ENCODE measurements around the gene RPL41. TPM values are rescaled to one million over a fixed set of nuclear protein-coding genes. Genes with fewer than 3 reads are reported as not detected.

RPL41 gene
- polyA plus RNA-seq, 1 experiment = 7,461 TPM

GRCh38 chr12:56102683-56103065 lies 13.8 kb upstream of the RPL41 start:
- H3K27ac ChIP-seq (ENCODE audit: low read depth, low read length) = no peak overlapping the region
- peaks cover 4% of the 10 kb centered on the region for H3K27me3 ChIP-seq (ENCODE audit: control insufficient read depth, insufficient read depth, low read length)
- no peak for TF ChIP-seq CTCF (IDR thresholded peaks at IDR 0.05; ENCODE audit: low read depth, low read length)
- H3K4me3 ChIP-seq (ENCODE audit: low read depth, low read length) = no peak overlapping the region
- peaks cover 6% of the 10 kb centered on the region; the same call in 1 of the 2 replicates for H3K9me3 ChIP-seq (ENCODE audit: control insufficient read depth, insufficient read depth, low read length)
- CTCF ChIA-PET = interaction anchor here (1.0 to 2.2 kb wide), 4 partner anchors 51 to 364 kb away, joined by 4 to 9 read pairs (median 6); no protein-coding TSS in a partner anchor
- DNase-seq (ENCODE audit: low read depth, low spot score) = no peak
- POLR2A ChIA-PET = no interaction called here

- Histone ChIP-seq H3K27ac (ENCODE audit: low read depth, low read length) (no peak overlapping the region), H3K4me3 (ENCODE audit: low read depth, low read length) (peak overlapping the region; percentile 92), H3K9me3 (ENCODE audit: control insufficient read depth, insufficient read depth, low read length) (peaks cover 6% of the 10 kb centered on the region; the same call in 1 of the 2 replicates), H3K27me3 (ENCODE audit: control insufficient read depth, insufficient read depth, low read length) (peaks cover 4% of the 10 kb centered on the region)
- CTCF ChIA-PET = interaction anchor here (1.0 to 2.2 kb wide), 6 partner anchors 16 to 365 kb away, joined by 4 to 12 read pairs (median 6); partner anchors contain the start of gene ZC3H10
- DNase-seq (ENCODE audit: low read depth, low spot score) = no peak
- POLR2A ChIA-PET = interaction anchor here (3.3 kb wide), 1 partner anchor 14 kb away, joined by 42 read pairs; the partner anchor contains the start of genes RPL41 and ZC3H10
- no peak for TF ChIP-seq CTCF (IDR thresholded peaks at IDR 0.05; ENCODE audit: low read depth, low read length)
These were observed 13.2 kb upstream of the RPL41 start for GRCh38 chr12:56103066-56103711.

GRCh38 chr12:56103823-56104108 lies 12.7 kb upstream of the RPL41 start:
- TF ChIP-seq CTCF (IDR thresholded peaks at IDR 0.05; ENCODE audit: low read depth, low read length) = no peak
- Histone ChIP-seq H3K27me3 (ENCODE audit: control insufficient read depth, insufficient read depth, low read length) (peaks cover 4% of the 10 kb centered on the region), H3K9me3 (ENCODE audit: control insufficient read depth, insufficient read depth, low read length) (peaks cover 6% of the 10 kb centered on the region; the same call in 1 of the 2 replicates), H3K4me3 (ENCODE audit: low read depth, low read length) (peak overlapping the region; percentile 92), H3K27ac (ENCODE audit: low read depth, low read length) (peak overlapping the region; percentile 21)
- ChIA-PET CTCF (interaction anchor here (0.5 to 2.2 kb wide), 7 partner anchors 15 to 1540 kb away, joined by 3 to 12 read pairs (median 4); partner anchors contain the start of gene ZC3H10), POLR2A (interaction anchor here (0.6 to 3.3 kb wide), 23 partner anchors 9 to 374 kb away, joined by 3 to 42 read pairs (median 4); partner anchors contain the start of genes ERBB3, ESYT1, IKZF4 and RAB5B)
- DNase-seq (ENCODE audit: low read depth, low spot score) = no peak

GRCh38 chr12:56104109-56104814 lies 12.2 kb upstream of the RPL41 start, which contains the start of gene PA2G4:
TSS of gene PA2G4 (plus strand) at chr12:56104559. CDS start at chr12:56104738, 179 bp downstream.
- ChIA-PET POLR2A (interaction anchor here (0.5 to 3.3 kb wide), 27 partner anchors 9 to 374 kb away, joined by 3 to 42 read pairs (median 4); partner anchors contain the start of genes ERBB3, ESYT1, IKZF4 and RAB5B), CTCF (interaction anchor here (0.5 to 2.2 kb wide), 7 partner anchors 15 to 1540 kb away, joined by 3 to 12 read pairs (median 4); partner anchors contain the start of gene ZC3H10)
- DNase-seq (ENCODE audit: low read depth, low spot score) = peak; percentile 97

More at GRCh38 chr12:56104109-56104814, 12.2 kb upstream of the RPL41 start, which contains the start of gene PA2G4:
- no peak for TF ChIP-seq CTCF (IDR thresholded peaks at IDR 0.05; ENCODE audit: low read depth, low read length)
- Histone ChIP-seq H3K27ac (ENCODE audit: low read depth, low read length) (peak within 1 kb of the TSS; percentile 21), H3K9me3 (ENCODE audit: control insufficient read depth, insufficient read depth, low read length) (peaks cover 6% of the 10 kb centered on the region; the same call in 1 of the 2 replicates), H3K27me3 (ENCODE audit: control insufficient read depth, insufficient read depth, low read length) (no peaks in the 10 kb centered on the region), H3K4me3 (ENCODE audit: low read depth, low read length) (peak within 1 kb of the TSS; percentile 92)

All from AG04450 (cell line).